ENCODE measurements around the gene CD247.

The CD247 gene

GRCh38 chr1:167419245-167419644, 99.1 kb downstream of the CD247 start:
- DNase-seq (ENCODE audit: extremely low read depth in 1 of 2, low read depth in 1 of 2) = no peak

DNA sequence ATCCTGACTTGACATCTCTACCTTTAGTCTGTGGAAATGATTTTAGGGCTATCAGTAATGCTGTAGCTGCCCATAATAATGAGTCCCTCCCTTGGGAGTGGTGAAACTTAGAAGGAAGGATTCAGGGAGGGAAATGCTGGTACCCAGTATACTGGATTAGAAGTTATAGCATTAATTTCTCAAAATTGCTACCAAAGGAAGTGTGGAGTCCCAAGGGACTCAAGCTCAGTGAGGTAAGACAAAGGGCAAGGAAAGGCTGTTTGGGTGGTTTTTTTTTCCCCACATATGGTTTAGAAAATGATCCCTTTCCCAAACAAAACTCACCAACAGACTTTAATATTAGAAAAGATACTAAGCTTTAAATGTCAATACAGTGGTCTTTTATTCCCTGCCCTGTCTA, 99.9 kb downstream of the CD247 start:
- DNase-seq (ENCODE audit: extremely low read depth in 1 of 2, low read depth in 1 of 2) = no peak

GRCh38 chr1:167416506-167416905, 101.8 kb downstream of the CD247 start:
- DNase-seq (ENCODE audit: extremely low read depth in 1 of 2, low read depth in 1 of 2) = no peak

- DNase-seq (ENCODE audit: extremely low read depth in 1 of 2, low read depth in 1 of 2) = no peak
Measured at GRCh38 chr1:167413328-167413727, 105.0 kb downstream of the CD247 start.

GRCh38 chr1:167412920-167413319, 105.4 kb downstream of the CD247 start:
- no peak for DNase-seq (ENCODE audit: extremely low read depth in 1 of 2, low read depth in 1 of 2)

DNA sequence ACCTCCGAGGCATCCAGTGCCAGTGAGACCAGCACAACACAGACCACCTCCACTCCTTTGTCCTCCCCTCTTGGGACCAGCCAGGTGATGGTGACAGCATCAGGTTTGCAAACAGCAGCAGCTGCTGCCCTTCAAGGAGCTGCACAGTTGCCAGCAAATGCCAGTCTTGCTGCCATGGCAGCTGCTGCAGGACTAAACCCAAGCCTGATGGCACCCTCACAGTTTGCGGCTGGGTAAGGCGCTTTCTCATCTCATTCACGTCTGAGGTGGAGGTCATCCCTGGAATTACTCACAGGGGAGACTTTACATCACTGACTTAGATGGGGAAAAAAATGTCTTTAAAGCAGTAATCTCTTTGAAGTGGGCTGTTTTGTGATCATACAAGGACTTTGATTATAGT, 106.3 kb downstream of the CD247 start:
- DNase-seq (ENCODE audit: extremely low read depth in 1 of 2, low read depth in 1 of 2) = no peak

DNA sequence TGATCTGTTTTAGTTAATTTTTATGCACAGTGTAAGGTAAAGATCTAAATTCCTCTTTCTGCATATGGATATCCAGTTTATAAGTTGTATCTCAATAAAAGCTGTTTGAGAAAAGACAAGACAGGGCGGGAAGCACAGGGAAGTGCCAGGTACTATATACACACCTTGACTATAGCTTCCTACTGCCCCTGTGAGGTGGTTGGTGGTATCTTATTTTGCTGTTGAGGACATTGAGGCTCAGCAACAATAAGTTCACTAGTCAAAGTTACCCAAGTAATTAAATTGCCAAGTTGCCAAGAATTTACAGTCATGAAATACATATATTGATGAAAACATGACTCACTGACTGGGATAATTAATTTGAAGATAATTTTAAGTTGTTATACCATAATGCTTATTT, 109.1 kb downstream of the CD247 start:
- no peak for DNase-seq (ENCODE audit: extremely low read depth in 1 of 2, low read depth in 1 of 2)

GRCh38 chr1:167408355-167408754, 110.0 kb downstream of the CD247 start:
- DNase-seq (ENCODE audit: extremely low read depth in 1 of 2, low read depth in 1 of 2) = no peak

DNA sequence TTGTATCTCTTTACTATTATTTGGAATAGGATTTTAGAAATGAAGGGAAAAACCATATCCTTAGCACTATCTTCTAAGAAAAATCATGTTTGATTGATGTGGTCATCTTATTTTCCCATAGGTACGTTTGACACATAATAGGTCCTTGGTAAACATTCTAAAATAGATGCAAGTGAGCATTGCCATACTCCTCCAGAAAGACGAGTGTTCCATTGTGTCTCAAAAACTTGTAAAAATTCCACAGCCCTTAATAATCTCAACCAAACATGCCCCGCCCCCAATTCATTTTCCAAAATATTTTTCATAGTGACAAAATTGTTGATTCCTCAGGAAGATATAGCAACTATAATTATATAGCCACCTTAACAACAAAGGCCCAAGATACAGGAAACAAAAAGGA, 113.4 kb downstream of the CD247 start:
- DNase-seq (ENCODE audit: extremely low read depth in 1 of 2, low read depth in 1 of 2) = no peak

DNA sequence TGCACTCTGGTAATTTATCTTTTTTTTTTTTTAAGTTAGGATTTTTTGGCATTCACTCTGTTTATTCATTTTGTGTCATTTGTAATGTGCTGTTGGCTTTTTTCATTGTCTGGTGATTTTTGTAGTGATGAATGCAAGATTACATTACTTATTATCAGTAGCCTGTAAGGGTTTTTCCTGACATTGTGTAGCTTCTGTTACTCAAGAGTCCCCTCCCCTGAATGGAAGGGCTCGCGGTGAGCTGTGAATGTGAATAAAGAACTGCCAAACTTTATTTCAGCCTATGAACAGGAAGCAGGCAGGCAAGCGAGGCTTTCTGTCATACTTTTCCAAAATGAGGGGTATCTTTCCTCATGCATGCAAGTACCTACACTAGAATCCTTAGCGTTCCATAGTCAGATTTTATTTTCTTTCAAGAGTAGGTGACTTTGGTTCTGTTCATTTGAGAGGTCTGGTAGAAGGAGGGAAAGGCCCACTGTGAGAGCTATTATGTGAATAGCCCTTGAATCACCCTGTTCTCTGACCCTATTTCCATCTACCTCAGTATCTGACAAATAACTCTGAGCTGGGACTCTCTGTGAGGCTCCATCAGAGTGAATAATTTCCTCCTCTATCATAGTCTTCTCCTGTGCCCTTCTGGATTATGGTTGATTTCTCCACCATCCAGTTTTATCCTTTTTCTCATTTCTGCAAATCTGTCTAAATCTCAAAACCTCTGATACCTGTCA, 114.0 kb downstream of the CD247 start:
- no peak for DNase-seq (ENCODE audit: extremely low read depth in 1 of 2, low read depth in 1 of 2)

- peak; percentile 12 to 22 for DNase-seq (ENCODE audit: extremely low read depth in 1 of 2, low read depth in 1 of 2)
Measured at GRCh38 chr1:167401260-167401873, 117.0 kb downstream of the CD247 start.

- no peak for DNase-seq (ENCODE audit: extremely low read depth in 1 of 2, low read depth in 1 of 2)
Measured at GRCh38 chr1:167400359-167400953, 117.9 kb downstream of the CD247 start.

GRCh38 chr1:167392200-167392696, 126.1 kb downstream of the CD247 start:
- no peak for DNase-seq (ENCODE audit: extremely low read depth in 1 of 2, low read depth in 1 of 2)

DNA sequence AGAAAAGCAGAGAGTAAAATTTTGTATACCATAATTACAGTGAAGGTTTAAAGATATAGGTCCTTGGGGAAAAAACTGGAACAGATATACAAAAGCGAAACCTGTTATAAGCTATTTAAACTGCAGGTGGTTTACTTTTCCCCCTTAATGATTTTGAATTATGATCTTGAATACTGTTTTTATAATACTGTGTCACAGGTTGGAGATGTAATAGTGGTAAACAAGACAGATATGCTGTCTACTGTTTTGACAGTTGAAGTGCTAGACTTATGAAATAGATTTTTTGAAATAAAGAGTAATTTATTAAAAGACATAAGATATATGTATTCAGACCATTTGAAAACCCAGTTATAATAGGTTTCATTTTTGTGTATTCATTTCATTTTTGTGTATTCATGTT, 129.4 kb downstream of the CD247 start:
- DNase-seq (ENCODE audit: extremely low read depth in 1 of 2, low read depth in 1 of 2) = no peak

DNA sequence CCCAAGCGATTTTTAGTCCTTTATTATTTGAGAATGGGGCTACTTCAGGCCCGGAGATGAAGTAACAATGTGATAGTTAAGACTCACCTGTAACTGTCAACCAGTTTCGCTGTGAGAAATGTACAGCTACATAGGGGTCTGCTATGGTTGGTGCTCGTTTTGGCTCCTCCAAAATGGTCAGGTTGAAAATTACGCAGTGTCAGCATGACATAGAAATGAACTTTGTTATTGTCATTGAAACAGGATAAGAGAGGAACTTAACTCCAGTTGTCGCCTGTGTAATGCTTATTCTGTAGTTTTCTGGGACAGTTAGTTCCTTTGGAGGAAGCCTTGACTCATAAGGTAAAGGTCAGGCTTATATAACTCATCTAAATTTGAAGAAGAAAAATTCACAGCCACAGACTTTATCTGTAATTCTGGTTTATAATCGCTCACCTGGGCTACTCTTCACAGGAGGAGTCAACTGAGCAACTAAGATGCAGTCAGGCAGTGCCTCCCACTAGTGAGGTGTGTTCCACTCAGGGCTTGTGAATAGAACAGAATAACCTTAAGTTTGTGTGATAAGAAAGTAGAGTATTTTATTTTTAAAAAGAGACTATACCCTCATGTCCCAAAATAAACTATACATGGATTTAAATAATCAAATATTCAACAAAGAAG, 130.9 kb downstream of the CD247 start:
- DNase-seq (ENCODE audit: extremely low read depth in 1 of 2, low read depth in 1 of 2) = no peak
